HG03378 (cell line): ENCODE results near the gene TNFAIP2.
"Not testable (repeated sequence)": the region's sequence is repeated elsewhere in the genome, so short reads cannot be mapped to it uniquely, and the experiment has no call there.

ENCODE experiments used
- ATAC-seq: cut with Tn5 transposase; IDR thresholded peaks from one replicate; pipeline ENCODE4 v1.9.1; 2021; ENCODE audit warnings: mild to moderate bottlenecking, moderate library complexity; ENCODE audit not compliant: unreplicated experiment

The TNFAIP2 gene

GRCh38 chr14:103149351-103150237 is 26.3 kb downstream of the TNFAIP2 start:
- no peak for ATAC-seq

GRCh38 chr14:103151270-103151945 is 28.1 kb downstream of the TNFAIP2 start:
- ATAC-seq = no peak

GRCh38 chr14:103155010-103155409 is 31.7 kb downstream of the TNFAIP2 start:
- ATAC-seq = no peak

- not testable (repeated sequence) for ATAC-seq
Measured at GRCh38 chr14:103155416-103155815, 32.2 kb downstream of the TNFAIP2 start.

- ATAC-seq = no peak
Measured at GRCh38 chr14:103155826-103156394, 32.6 kb downstream of the TNFAIP2 start.

- no peak for ATAC-seq
Measured at GRCh38 chr14:103156651-103157378, 33.6 kb downstream of the TNFAIP2 start.

- ATAC-seq = no peak
Measured at GRCh38 chr14:103157969-103158368, 34.7 kb downstream of the TNFAIP2 start.

GRCh38 chr14:103158688-103159087 is 35.4 kb downstream of the TNFAIP2 start:
- ATAC-seq = no peak

- ATAC-seq = no peak
Measured at GRCh38 chr14:103160321-103161053, 37.2 kb downstream of the TNFAIP2 start.

GRCh38 chr14:103161054-103161397 is 37.8 kb downstream of the TNFAIP2 start:
- no peak for ATAC-seq

- no peak for ATAC-seq
Measured at GRCh38 chr14:103163199-103163598, 39.9 kb downstream of the TNFAIP2 start.

- no peak for ATAC-seq
Measured at GRCh38 chr14:103164006-103164405, 40.7 kb downstream of the TNFAIP2 start.

- ATAC-seq = no peak
Measured at GRCh38 chr14:103164779-103165178, 41.5 kb downstream of the TNFAIP2 start.

GRCh38 chr14:103165323-103165722 is 42.1 kb downstream of the TNFAIP2 start:
- ATAC-seq = no peak

- ATAC-seq = no peak
Measured at GRCh38 chr14:103169954-103170353, 46.7 kb downstream of the TNFAIP2 start.

GRCh38 chr14:103171206-103171605 is 47.9 kb downstream of the TNFAIP2 start:
- ATAC-seq = not testable (repeated sequence)

GRCh38 chr14:103172921-103173320 is 49.7 kb downstream of the TNFAIP2 start:
- no peak for ATAC-seq

GRCh38 chr14:103173887-103174286 is 50.6 kb downstream of the TNFAIP2 start:
- not testable (repeated sequence) for ATAC-seq

GRCh38 chr14:103176176-103176575 is 52.9 kb downstream of the TNFAIP2 start:
- not testable (repeated sequence) for ATAC-seq

- ATAC-seq = no peak
Measured at GRCh38 chr14:103177376-103177775, 54.1 kb downstream of the TNFAIP2 start.
